Vagina (tissue), 2 donors: ENCODE data around the gene OR52K1.

Experiments
- POLR2A ChIP-seq, 2 donors: fragments of 450-650 bp; IDR thresholded peaks; one replicate each; pipeline ENCODE4 v1.6.1; 2017; ENCODE audit warnings: antibody characterized with exemption in 2 of 2, mild to moderate bottlenecking in 2 of 2, moderate library complexity in 2 of 2
- TF ChIP-seq, protein P1 (sequence below), 3 experiments: fragments of 450-650 bp in 2 of 3; fragments of 200-600 bp in 1 of 3; sonication (generic) in 1 of 3; IDR thresholded peaks; one replicate each; pipeline ENCODE4 v1.5.1; 2017 to 2019; ENCODE audit warnings: antibody characterized with exemption in 3 of 3, mild to moderate bottlenecking in 2 of 3, moderate library complexity in 2 of 3

DNA sequence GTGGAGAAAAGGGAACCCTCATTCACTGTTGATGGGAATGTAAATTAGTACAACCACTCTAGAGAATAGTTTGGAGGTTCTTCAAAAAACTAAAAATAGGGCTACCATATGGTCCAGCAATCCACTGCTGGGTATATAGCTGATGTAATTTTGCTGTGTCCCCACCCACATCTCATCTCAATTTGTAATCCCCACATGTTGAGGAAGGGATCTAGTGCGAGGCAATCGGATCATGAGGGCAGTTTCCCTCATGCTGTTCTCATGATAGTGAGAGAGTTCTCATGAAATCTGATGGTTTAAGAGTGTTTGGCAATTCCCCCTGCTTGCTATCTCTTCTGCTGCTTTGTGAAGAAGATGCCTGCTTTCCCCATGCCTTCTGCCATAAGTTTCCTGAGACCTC, 45.5 kb downstream of the OR52K1 start:
- TF ChIP-seq, protein P1, sequence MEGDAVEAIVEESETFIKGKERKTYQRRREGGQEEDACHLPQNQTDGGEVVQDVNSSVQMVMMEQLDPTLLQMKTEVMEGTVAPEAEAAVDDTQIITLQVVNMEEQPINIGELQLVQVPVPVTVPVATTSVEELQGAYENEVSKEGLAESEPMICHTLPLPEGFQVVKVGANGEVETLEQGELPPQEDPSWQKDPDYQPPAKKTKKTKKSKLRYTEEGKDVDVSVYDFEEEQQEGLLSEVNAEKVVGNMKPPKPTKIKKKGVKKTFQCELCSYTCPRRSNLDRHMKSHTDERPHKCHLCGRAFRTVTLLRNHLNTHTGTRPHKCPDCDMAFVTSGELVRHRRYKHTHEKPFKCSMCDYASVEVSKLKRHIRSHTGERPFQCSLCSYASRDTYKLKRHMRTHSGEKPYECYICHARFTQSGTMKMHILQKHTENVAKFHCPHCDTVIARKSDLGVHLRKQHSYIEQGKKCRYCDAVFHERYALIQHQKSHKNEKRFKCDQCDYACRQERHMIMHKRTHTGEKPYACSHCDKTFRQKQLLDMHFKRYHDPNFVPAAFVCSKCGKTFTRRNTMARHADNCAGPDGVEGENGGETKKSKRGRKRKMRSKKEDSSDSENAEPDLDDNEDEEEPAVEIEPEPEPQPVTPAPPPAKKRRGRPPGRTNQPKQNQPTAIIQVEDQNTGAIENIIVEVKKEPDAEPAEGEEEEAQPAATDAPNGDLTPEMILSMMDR (IDR thresholded peaks at IDR 0.05), result no peak
- no peak for TF ChIP-seq POLR2A (IDR thresholded peaks at IDR 0.05)
